GM19043 (cell line): Measurements from ENCODE around the gene OR13A1.
"Not testable (repeated sequence)": the region's sequence is repeated elsewhere in the genome, so short reads cannot be mapped to it uniquely, and the experiment has no call there.

Experiments used
- ATAC-seq: cut with Tn5 transposase; IDR thresholded peaks from one replicate; pipeline ENCODE4 v1.9.1; 2021; ENCODE audit warnings: low read depth; ENCODE audit not compliant: unreplicated experiment

OR13A1 gene

DNA sequence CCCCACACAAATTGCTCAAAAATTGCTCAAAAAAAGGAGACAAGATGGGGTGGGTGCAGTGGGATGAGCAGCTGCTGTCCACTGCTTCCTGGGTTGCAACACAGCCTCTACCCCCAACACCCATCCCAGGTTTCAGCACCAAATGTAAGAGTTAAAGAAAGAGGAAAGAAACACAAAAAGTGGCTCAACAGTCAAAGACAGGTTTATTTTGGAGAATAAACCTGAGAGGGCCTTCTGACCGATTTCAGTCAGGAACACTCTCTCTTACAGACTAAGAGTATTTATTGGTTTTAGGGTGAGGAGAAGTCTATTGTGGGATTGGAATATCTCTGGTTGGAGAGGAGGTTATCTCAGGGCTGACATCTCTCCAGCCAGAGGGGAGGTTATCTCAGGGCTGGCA is 28.4 kb downstream of the OR13A1 start:
- no peak for ATAC-seq

- no peak for ATAC-seq
These were observed 33.3 kb downstream of the OR13A1 start for GRCh38 chr10:45282061-45282460.

DNA sequence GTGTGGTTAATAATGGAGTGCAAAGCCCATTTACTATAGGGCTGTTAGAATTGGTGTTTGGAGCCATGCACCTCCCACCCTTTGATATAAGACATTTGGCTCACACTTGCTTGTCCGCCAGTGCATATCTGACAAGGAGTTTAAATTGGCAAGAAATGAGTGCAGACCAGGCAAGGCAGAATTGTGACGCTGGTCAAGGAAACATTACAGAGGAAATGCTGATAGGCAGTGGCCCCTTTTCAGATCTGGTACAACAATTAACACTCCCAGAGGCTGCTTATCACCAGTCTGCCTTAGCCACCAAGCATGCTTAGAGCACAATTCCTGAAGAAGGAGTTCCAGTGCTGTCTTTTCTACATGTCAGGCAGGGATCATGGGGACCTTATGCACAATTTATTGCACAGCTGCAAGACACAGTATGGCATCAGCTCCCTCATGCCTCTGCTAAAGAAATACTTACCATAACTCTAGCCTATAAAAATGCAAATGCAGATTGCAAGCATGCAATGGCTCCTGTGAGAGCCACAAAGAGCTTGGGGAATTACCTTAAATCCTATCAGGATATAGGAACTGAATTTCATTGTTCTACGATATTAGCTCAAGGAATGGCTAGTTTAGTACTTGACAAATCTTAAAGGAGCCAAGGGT is 35.2 kb downstream of the OR13A1 start:
- no peak for ATAC-seq

DNA sequence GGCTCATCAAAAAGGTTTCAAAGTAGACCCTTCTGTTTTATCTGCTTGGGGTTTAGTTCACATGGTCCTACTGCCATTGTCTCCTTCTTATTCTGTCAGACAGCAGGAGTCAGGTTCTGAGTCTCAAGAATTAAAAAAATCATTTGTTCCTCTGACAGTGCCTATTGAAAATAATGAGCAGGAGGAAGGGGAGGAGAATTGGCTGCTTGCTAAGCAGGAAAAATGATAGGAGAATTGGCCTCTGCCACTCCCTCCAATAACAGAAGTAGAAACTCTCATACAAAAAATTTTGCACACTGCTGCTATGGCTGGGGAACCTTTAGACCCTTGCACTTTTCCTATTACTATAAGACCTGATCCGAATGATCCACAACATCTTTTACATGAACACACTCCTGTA is 35.7 kb downstream of the OR13A1 start:
- no peak for ATAC-seq

DNA sequence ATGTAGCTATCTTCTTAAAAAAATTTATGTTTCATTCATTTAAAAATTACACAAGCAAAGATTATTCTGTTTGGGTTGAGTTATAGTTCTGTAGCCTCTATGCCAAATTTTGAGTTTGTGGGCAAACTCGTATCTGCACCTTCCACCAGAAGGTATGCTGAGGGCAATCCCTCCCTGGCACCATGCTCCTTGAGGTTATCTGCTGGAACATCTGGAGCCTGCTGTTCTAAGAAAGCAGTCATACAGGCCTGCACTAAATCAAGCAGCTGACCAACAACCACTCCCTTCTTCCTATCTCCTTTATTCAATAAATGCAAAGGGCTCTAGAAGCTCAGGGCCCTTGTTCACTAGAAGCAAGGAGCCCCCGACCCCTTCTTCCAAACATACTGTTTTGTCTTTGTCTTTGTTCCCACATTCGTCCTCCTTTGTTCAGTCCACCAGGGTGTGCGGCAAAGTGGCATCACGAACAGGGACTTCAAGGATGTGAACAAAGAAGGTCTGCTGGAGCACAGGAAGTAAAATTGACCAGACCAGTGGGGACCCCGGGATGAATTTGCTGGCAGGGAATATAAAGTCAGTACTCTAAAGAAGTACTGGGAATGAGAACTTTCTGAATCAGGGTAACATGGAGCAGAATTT is 36.4 kb downstream of the OR13A1 start:
- ATAC-seq: no peak

DNA sequence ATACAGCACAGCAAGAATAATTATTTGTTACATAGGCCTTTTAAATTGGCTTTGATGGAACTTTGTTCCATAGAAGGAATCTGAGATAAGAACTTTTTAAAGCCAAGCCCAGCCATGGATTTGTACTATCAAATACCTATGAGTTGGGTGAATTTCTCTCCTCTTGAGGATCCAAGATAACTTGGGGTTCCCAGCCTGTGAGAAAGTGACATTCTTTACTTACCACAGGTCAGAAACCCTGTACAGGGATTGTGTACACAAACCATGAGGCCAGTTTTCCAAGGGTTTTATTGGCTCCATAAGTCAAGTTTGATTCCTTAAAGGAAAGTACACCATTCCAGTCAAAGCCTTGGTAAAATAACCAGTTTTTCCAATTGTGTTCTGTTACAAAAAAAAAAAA is 39.3 kb downstream of the OR13A1 start:
- ATAC-seq: not testable (repeated sequence)

- no peak for ATAC-seq
These were observed 41.0 kb downstream of the OR13A1 start for GRCh38 chr10:45274364-45274763.

- not testable (repeated sequence) for ATAC-seq
These were observed 47.6 kb downstream of the OR13A1 start for GRCh38 chr10:45267777-45268176.

- ATAC-seq: no peak
These were observed 49.4 kb downstream of the OR13A1 start for GRCh38 chr10:45265996-45266395.

GRCh38 chr10:45261946-45262345 is 53.5 kb downstream of the OR13A1 start:
- no peak for ATAC-seq

DNA sequence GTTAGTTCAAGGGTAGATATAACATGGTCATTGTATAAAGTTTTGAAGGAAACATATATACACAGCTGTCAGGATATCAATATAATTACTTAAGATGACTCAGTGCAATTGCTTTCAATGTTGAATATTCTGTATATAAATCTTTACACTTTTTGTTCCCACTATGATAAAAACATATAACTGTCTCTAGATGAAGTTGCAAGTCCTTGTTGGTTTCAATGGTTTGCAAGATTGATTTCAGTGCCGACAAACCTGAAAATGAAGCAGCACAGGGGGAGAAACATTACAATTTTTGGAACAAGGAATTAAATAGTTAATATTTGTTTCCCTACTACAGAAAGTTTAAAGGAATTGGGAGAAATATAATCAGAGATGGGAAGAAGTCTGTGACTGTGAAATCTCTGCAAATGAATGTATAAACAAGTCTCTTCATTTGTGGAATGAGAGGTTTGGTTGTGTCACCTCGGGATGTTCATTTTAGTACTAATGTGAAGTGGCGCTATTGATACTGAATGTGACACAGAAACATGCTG is 54.1 kb downstream of the OR13A1 start:
- no peak for ATAC-seq

GRCh38 chr10:45260635-45261034 is 54.8 kb downstream of the OR13A1 start:
- not testable (repeated sequence) for ATAC-seq

DNA sequence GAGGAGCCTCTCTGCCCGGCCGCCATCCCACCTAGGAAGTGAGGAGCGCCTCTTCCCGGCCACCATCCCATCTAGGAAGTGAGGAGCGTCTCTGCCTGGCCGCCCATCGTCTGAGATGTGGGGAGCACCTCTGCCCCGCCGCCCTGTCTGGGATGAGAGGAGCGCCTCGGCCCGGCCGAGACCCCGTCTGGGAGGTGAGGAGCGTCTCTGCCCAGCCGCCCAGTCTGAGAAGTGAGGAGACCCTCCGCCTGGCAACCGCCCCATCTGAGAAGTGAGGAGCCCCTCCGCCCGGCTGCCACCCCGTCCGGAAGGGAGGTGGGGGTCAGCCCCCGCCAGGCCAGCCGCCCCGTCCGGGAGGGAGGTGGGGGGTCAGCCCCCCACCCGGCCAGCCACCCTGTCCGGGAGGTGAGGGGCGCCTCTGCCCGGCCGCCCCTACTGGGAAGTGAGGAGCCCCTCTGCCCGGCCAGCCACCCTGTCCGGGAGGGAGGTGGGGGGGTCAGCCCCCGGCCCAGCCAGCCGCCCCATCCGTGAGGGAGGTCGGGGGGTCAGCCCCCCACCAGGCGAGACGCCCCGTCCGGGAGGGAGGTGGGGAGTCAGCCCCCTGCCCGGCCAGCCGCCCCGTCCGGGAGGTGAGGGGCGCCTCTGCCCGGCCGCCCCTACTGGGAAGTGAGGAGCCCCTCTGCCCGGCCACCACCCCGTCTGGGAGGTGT is 55.5 kb downstream of the OR13A1 start:
- ATAC-seq: not testable (repeated sequence)

GRCh38 chr10:45257600-45257999 is 57.8 kb downstream of the OR13A1 start:
- ATAC-seq: no peak

DNA sequence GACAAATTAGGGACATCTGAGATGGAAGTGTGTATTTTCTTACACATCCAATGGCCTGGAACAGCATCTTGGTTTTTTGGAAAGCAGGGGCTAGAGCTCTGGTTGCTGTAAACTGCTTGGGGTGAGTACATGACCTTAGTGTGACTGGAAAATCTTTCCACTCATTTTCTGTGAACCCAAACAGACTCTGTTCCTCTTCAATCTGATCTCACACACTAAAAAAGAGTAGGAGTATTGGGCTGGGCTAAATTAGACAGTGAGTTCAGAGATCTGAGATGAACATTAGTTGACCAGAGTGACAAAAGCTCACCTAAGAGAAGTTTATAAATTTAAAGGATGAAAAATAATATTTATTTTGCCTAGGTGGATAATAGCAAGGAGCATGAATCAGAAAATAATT is 59.2 kb downstream of the OR13A1 start:
- no peak for ATAC-seq

DNA sequence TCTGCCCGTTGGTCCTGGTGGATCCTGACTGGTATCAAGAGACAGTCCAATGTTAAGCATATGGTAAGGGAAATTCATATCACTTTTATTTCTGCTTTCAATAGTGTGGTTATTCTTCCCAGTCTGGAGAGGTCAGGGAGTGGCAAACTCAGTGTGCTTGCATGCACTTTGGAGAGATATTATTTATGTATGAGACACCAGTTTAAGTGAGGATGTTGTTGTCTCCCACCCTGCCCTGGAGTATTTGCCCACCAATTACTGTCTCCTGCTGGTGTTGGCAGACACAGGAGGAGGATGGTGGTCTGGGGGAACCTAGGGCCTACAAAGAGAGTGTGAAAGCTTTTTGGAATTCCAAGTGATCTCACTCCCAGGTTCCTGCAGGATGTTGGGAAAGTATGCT is 59.7 kb downstream of the OR13A1 start:
- ATAC-seq: no peak

DNA sequence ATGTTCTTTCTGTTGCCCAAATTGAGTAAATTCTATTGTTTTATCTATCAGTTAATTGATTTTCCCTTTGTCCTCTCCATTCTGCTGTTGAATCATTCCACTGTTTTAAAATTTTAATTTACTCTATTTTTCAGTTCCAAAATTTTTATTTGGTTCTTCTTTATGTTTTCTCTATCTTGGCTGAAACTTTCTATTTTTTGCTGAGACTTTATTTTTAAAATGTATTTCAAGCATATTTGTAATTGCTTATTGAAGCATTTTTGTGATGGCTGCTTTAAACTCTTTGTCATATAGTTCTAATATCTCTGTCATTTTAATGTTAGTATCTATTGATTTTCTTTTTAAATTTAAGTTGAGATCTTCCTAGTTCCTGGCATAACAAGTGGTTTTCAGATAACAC is 60.5 kb downstream of the OR13A1 start:
- ATAC-seq: no peak

DNA sequence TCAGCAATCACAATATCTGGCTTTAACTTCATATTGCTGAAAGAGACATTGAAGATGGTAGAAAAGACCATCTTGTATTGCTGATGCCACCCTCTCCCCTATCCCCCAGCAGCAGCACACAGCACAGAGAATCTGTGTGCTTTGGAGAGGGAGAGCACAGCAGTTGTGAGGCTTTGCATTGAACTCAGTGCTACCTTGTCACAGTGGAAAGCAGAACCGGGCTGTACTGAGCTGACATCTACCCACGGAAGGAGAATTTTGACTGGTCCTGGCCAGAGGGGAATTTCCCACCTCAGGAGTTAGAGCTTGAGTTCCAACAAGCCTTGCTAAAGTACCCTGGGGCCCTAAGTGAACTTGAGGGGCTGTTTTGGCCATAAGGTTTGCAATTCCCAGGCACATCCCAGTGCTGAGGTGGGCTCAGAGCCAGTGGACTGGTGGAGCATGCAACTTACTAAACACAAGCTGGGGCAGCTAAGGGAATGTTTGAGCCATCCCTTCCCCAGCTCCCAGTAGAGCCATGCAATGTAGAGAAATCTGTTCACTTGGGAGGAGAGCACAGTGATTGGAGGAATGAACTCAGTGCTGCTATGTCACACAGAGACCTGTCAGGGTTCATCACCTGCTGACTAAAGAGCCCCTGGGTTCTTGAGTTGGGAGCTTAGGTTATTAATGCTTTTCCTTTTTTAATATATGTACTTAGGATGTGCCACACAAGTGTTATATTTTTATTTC is 62.1 kb downstream of the OR13A1 start:
- no peak for ATAC-seq
